Myocyte (in vitro differentiated cells): Measurements from ENCODE around the gene TRIM10. TPM values are rescaled to one million over a fixed set of nuclear protein-coding genes. Genes with fewer than 3 reads are reported as not detected.

Experiments used
- total RNA-seq: library from RNA; depleted of rRNA; stranded (reverse); fragments of >200 nt; gene quantifications from 2 replicates; pipeline ENCODE4 v1.2.3, GENCODE V29; 2014

TRIM10 gene
- total RNA-seq, 1 donor from 2014 or later: not detected

Other genes with a start within 250 kb of the TRIM10 start
- gene HLA-A, start 218.7 kb downstream of the TRIM10 start, total RNA-seq: 1,062 and 1,076 TPM in 2 replicates
- 17.9 and 20.2 TPM in 2 replicates for gene POLR1H, start 99.9 kb downstream of the TRIM10 start, total RNA-seq
- 35.1 and 37.9 TPM in 2 replicates for gene PPP1R11, start 94.0 kb downstream of the TRIM10 start, total RNA-seq
- gene RNF39, start 85.4 kb downstream of the TRIM10 start, total RNA-seq: not detected in 2 replicates
- gene TRIM31, start 48.1 kb downstream of the TRIM10 start, total RNA-seq: not detected in 2 replicates
- not detected in 2 replicates for gene TRIM40, start 25.1 kb downstream of the TRIM10 start, total RNA-seq
- not detected in 2 replicates for gene TRIM15, start 2.3 kb upstream of the TRIM10 start, total RNA-seq
- 13.7 and 22.4 TPM in 2 replicates for gene TRIM26, start 52.2 kb upstream of the TRIM10 start, total RNA-seq
- gene TRIM39, start 165.7 kb upstream of the TRIM10 start, total RNA-seq: 11.6 and 12.9 TPM in 2 replicates
- gene RPP21, start 183.9 kb upstream of the TRIM10 start, total RNA-seq: 11.2 and 24.6 TPM in 2 replicates